DMS 273 treated with DMSO at 0.1 percent for 48 hours (cell line): ENCODE data around the gene ADAMTS6.
"Not testable (repeated sequence)": the region's sequence is repeated elsewhere in the genome, so short reads cannot be mapped to it uniquely, and the experiment has no call there.

Source experiments
- DNase-seq: peaks from one replicate; lab custom pipeline; 2025; lab: John Stamatoyannopoulos, UW

ADAMTS6 gene

GRCh38 chr5:65197531-65198455 is 283.9 kb downstream of the ADAMTS6 start:
- DNase-seq, result no peak

GRCh38 chr5:65194871-65195270 is 286.8 kb downstream of the ADAMTS6 start:
- DNase-seq, result no peak

- DNase-seq, result no peak
Measured at GRCh38 chr5:65192331-65192730, 289.4 kb downstream of the ADAMTS6 start.

- no peak for DNase-seq
Measured at GRCh38 chr5:65191554-65192135, 290.1 kb downstream of the ADAMTS6 start.

- no peak for DNase-seq
Measured at GRCh38 chr5:65190328-65191053, 291.2 kb downstream of the ADAMTS6 start.

- no peak for DNase-seq
Measured at GRCh38 chr5:65186646-65187227, 295.0 kb downstream of the ADAMTS6 start.

GRCh38 chr5:65185468-65185867 is 296.3 kb downstream of the ADAMTS6 start:
- DNase-seq, result no peak

GRCh38 chr5:65184780-65185179 is 296.9 kb downstream of the ADAMTS6 start:
- no peak for DNase-seq

- DNase-seq, result not testable (repeated sequence)
Measured at GRCh38 chr5:65174231-65174630, 307.5 kb downstream of the ADAMTS6 start.

GRCh38 chr5:65173130-65173525 is 308.6 kb downstream of the ADAMTS6 start:
- no peak for DNase-seq

- no peak for DNase-seq
Measured at GRCh38 chr5:65172486-65173129, 309.1 kb downstream of the ADAMTS6 start.

- DNase-seq, result no peak
Measured at GRCh38 chr5:65171645-65172044, 310.1 kb downstream of the ADAMTS6 start.

GRCh38 chr5:65163698-65164097 is 318.0 kb downstream of the ADAMTS6 start:
- no peak for DNase-seq

GRCh38 chr5:65161655-65162054 is 320.1 kb downstream of the ADAMTS6 start:
- DNase-seq, result no peak

- no peak for DNase-seq
Measured at GRCh38 chr5:65157906-65158603, 323.7 kb downstream of the ADAMTS6 start.

GRCh38 chr5:65156933-65157332 is 324.8 kb downstream of the ADAMTS6 start:
- DNase-seq, result no peak

GRCh38 chr5:65152131-65152530 is 329.6 kb downstream of the ADAMTS6 start:
- no peak for DNase-seq

GRCh38 chr5:65151614-65152013 is 330.1 kb downstream of the ADAMTS6 start:
- DNase-seq, result no peak

- no peak for DNase-seq
Measured at GRCh38 chr5:65150599-65151304, 331.0 kb downstream of the ADAMTS6 start.

GRCh38 chr5:65149827-65150226 is 331.9 kb downstream of the ADAMTS6 start:
- no peak for DNase-seq
